Esophagus muscularis mucosa (tissue), 3 donors: ENCODE results near the gene NT5C.

ENCODE experiments used
- CTCF ChIP-seq, 3 experiments: fragments of 200-600 bp in 2 of 3; fragments of 450-650 bp in 1 of 3; sonication (generic) in 2 of 3; IDR thresholded peaks; one replicate each; pipeline ENCODE4 v1.5.1; 2017 to 2019; ENCODE audit warnings: antibody characterized with exemption in 3 of 3, mild to moderate bottlenecking in 2 of 3, moderate library complexity in 1 of 3
- POLR2A ChIP-seq: fragments of 450-650 bp; IDR thresholded peaks from one replicate; pipeline ENCODE4 v1.6.1; 2017; ENCODE audit warnings: antibody characterized with exemption, moderate library complexity, mild to moderate bottlenecking, low read depth
- POLR2AphosphoS5 ChIP-seq, 2 donors: sonication (generic); formaldehyde crosslinking; IDR thresholded peaks; one replicate each; pipeline ENCODE4 v1.6.1; 2017; ENCODE audit warnings: antibody characterized with exemption in 2 of 2

GRCh38 chr17:75130059-75130631 is 1.4 kb downstream of the NT5C start:
- no peak for TF ChIP-seq CTCF (IDR thresholded peaks at IDR 0.05)
- TF ChIP-seq POLR2A, result no peak
- TF ChIP-seq POLR2AphosphoS5 (IDR thresholded peaks at IDR 0.05), result no peak
